Nephron (organoid): Measurements from ENCODE around the gene MAST2.
A peak's percentile ranks its signal among the peaks of the same experiment; 100 is the strongest.

Experiments used
- H3K27ac Mint-ChIP-seq, 3 experiments: 2 replicates each; pipeline ENCODE4 v1.8.0; 2020; ENCODE audit warnings: mixed read lengths in 3 of 3, mild to moderate bottlenecking in 2 of 3, moderate library complexity in 1 of 3
- H3K27me3 Mint-ChIP-seq: 2 replicates; pipeline ENCODE4 v1.8.0; 2021; ENCODE audit warnings: low read depth, mild to moderate bottlenecking, moderate library complexity, mixed read lengths
- H3K36me3 Mint-ChIP-seq: 2 replicates; pipeline ENCODE4 v1.8.0; 2020; ENCODE audit warnings: low read depth, mixed read lengths
- H3K4me1 Mint-ChIP-seq: 2 replicates; pipeline ENCODE4 v1.8.0; 2020; ENCODE audit warnings: mixed read lengths
- H3K4me3 Mint-ChIP-seq, 3 experiments: 2 replicates each; pipeline ENCODE4 v1.8.0; 2020; ENCODE audit warnings: mild to moderate bottlenecking in 3 of 3, mixed read lengths in 3 of 3, moderate library complexity in 2 of 3
- H3K9me3 Mint-ChIP-seq: 2 replicates; pipeline ENCODE4 v1.8.0; 2020; ENCODE audit warnings: mixed read lengths
- TF ChIP-seq, protein P1 (sequence below), 3 experiments: fragments of 200-600 bp; sonication (generic); IDR thresholded peaks; one replicate each; pipeline ENCODE4 v1.5.0; 2021; ENCODE audit warnings: antibody characterized with exemption in 3 of 3; ENCODE audit not compliant: unreplicated experiment in 3 of 3

The MAST2 gene

DNA sequence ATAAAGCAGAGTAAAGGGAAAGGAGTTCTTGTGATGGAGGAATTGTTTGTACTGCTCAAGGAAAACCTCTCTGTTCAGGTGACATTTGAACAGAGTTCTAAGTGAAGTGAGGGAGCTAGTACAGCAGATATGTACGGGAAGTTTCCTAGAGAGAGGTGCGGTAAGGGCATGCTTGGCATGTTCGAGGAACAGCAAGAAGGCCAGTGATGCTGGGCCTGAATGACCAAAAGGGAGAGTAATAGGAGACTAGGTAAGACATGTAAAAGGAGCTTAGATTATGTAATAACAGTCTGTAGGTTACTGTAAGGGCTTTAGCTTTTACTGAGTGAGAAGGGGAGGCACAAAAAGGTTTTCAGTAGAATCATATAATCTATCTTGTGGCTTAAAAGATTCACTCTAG is 265.1 kb downstream of the MAST2 start:
- no peaks in the 10 kb centered on the region for H3K27me3 Mint-ChIP-seq
- no peak overlapping the region for H3K27ac Mint-ChIP-seq
- H3K36me3 Mint-ChIP-seq: peaks cover 35% of the 10 kb centered on the region
- H3K4me1 Mint-ChIP-seq: no peaks in the 10 kb centered on the region
- TF ChIP-seq, protein P1, sequence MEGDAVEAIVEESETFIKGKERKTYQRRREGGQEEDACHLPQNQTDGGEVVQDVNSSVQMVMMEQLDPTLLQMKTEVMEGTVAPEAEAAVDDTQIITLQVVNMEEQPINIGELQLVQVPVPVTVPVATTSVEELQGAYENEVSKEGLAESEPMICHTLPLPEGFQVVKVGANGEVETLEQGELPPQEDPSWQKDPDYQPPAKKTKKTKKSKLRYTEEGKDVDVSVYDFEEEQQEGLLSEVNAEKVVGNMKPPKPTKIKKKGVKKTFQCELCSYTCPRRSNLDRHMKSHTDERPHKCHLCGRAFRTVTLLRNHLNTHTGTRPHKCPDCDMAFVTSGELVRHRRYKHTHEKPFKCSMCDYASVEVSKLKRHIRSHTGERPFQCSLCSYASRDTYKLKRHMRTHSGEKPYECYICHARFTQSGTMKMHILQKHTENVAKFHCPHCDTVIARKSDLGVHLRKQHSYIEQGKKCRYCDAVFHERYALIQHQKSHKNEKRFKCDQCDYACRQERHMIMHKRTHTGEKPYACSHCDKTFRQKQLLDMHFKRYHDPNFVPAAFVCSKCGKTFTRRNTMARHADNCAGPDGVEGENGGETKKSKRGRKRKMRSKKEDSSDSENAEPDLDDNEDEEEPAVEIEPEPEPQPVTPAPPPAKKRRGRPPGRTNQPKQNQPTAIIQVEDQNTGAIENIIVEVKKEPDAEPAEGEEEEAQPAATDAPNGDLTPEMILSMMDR (IDR thresholded peaks at IDR 0.05; ENCODE audit: unreplicated experiment in 3 of 3): no peak
- no peaks in the 10 kb centered on the region for H3K9me3 Mint-ChIP-seq
- no peak overlapping the region for H3K4me3 Mint-ChIP-seq

DNA sequence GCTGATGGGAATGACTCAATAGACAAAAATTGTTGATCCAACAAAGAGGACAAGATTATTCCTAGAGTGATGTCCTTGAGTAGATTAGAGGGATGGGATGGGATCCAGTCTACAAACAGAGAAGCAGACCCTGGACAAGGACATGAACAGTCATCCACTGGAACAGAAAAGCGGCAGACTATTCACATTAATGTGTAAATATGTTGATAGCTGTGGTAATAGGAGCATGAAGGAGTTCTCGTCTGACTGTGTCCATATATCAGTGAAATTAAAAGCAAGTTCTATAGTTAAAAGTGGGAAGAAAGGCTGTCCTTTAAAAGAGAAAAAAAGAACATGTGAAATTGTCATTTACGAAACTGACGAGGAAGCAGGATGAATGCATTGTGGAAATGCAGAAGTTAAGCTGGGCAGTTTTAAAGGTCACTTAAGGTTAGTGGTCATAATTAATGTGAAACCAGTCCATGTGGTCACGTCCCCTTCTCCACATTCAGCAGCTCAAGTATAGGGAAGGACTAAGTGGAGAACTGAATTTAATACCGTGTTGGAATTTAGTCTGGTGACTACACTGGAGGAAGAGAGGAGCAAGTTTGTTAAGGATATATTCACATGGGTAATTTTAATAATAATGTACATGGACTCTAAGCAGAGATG is 266.9 kb downstream of the MAST2 start:
- TF ChIP-seq, protein P1 (IDR thresholded peaks at IDR 0.05; ENCODE audit: unreplicated experiment in 3 of 3): no peak
- no peak overlapping the region for H3K4me3 Mint-ChIP-seq
- no peaks in the 10 kb centered on the region for H3K9me3 Mint-ChIP-seq
- H3K4me1 Mint-ChIP-seq: no peaks in the 10 kb centered on the region
- peaks cover 44% of the 10 kb centered on the region for H3K36me3 Mint-ChIP-seq
- H3K27me3 Mint-ChIP-seq: no peaks in the 10 kb centered on the region
- no peak overlapping the region for H3K27ac Mint-ChIP-seq

DNA sequence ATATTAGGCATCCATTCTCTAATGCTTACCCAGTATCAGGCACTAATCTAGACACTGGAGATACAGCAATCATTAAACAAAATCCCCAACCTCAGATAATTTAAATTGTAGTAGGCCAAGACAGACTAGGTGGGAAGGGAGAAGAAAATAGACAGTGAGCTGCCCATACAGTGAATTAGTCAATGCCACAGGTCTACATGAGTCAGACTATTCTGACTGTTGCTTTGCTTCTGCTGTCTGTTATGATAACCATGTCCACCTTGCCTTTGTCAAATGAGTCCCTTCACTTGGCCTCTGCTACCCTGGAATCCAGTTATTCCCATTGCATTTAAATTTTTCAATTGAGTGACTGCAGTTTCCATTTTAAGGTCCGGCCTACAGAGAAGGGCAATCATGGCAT is 269.6 kb downstream of the MAST2 start:
- H3K27ac Mint-ChIP-seq: no peak overlapping the region
- no peaks in the 10 kb centered on the region for H3K27me3 Mint-ChIP-seq
- no peak overlapping the region for H3K4me3 Mint-ChIP-seq
- TF ChIP-seq, protein P1 (IDR thresholded peaks at IDR 0.05; ENCODE audit: unreplicated experiment in 3 of 3): no peak
- peaks cover 56% of the 10 kb centered on the region for H3K36me3 Mint-ChIP-seq
- peaks cover 4% of the 10 kb centered on the region for H3K4me1 Mint-ChIP-seq
- H3K9me3 Mint-ChIP-seq: no peaks in the 10 kb centered on the region

DNA sequence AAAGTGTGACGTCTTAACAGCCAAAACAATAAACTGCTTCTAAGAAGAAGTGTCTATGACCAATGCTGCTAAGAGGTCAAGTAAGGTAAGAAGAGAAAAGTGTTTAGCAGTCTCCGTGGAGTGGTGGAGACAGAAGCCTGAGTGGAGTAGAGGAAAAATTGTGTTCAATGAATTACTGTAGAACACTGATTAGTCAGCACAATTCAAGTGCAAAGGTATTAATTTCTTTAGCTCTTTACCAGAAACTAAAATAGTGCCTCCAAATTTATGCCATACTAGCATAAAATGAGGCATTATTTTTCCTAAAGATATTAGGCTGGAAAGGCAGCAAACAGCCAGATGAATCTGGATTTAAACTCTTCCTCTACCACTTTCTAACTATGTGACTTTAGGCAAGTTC is 272.9 kb downstream of the MAST2 start:
- Mint-ChIP-seq H3K4me1 (peaks cover 4% of the 10 kb centered on the region), H3K36me3 (peaks cover 59% of the 10 kb centered on the region), H3K27me3 (no peaks in the 10 kb centered on the region), H3K9me3 (no peaks in the 10 kb centered on the region), H3K27ac (no peak overlapping the region), H3K4me3 (no peak overlapping the region)
- TF ChIP-seq, protein P1 (IDR thresholded peaks at IDR 0.05; ENCODE audit: unreplicated experiment in 3 of 3): no peak

DNA sequence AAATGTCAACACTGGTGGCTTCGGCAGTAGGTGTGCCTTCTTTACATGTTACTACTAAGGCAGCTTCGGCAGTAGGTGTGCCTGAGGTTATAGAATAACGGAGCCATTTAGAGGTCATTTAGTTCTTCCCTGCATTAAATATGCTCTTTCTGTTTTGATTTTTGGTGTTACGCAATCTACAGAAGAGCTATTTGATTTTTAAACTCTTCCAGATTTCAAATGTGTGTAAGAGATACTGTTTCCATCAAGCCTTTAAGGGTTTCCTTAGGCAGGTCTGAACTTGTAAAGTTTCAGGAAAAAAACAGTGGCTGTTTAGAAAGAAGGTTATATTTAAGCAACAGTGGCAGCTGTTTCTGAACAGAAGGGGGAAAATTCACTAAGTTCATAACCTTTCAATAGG is 274.2 kb downstream of the MAST2 start:
- peaks cover 58% of the 10 kb centered on the region for H3K36me3 Mint-ChIP-seq
- no peak overlapping the region for H3K4me3 Mint-ChIP-seq
- peaks cover 4% of the 10 kb centered on the region for H3K4me1 Mint-ChIP-seq
- no peaks in the 10 kb centered on the region for H3K27me3 Mint-ChIP-seq
- TF ChIP-seq, protein P1 (IDR thresholded peaks at IDR 0.05; ENCODE audit: unreplicated experiment in 3 of 3): no peak
- peak overlapping the region in 1 of 3 experiments; percentile 57 for H3K27ac Mint-ChIP-seq
- H3K9me3 Mint-ChIP-seq: no peaks in the 10 kb centered on the region

DNA sequence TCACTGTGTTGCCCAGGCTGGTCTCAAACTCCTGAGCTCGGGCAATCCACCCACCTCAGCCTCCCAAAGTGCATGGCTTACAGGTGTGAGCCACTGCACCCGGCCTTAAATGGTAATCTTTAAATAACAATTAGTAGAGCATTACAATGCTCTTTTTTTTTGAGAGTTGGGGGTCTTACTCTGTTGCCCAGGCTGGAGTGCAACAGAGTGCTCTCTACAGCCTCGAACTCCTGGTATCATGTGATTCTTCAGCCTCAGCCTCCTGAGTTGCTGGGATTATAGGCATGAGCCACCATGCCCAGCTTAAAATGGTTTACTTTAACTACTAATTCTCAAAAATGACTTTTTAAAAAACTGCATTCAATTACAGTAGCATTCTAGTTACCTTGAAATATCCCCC is 276.8 kb downstream of the MAST2 start:
- Mint-ChIP-seq H3K36me3 (peaks cover 57% of the 10 kb centered on the region), H3K27ac (no peak overlapping the region), H3K27me3 (no peaks in the 10 kb centered on the region), H3K4me3 (no peak overlapping the region), H3K4me1 (peaks cover 4% of the 10 kb centered on the region), H3K9me3 (peaks cover 5% of the 10 kb centered on the region)
- TF ChIP-seq, protein P1 (IDR thresholded peaks at IDR 0.05; ENCODE audit: unreplicated experiment in 3 of 3): no peak
